OCI-LY3 (cell line): ENCODE measurements around the gene PGAP3.

Experiments used
- CTCF ChIP-seq: fragments of 200-600, 300-600 bp; sonication (generic); IDR thresholded peaks from 2 replicates; pipeline ENCODE4 v1.5.1; 2014; ENCODE audit warnings: antibody characterized with exemption, low read length, low read depth
- EZH2phosphoT487 ChIP-seq: fragments of 200-600 bp; shearing (Covaris generic); IDR thresholded peaks from 2 replicates; pipeline ENCODE4 v1.6.1; 2018; ENCODE audit warnings: antibody characterized with exemption, mixed run types, low read depth

- TF ChIP-seq CTCF = no peak
- TF ChIP-seq EZH2phosphoT487 = no peak
Measured at GRCh38 chr17:39696731-39697130, 8.9 kb upstream of the PGAP3 start.
